Panc1 (cell line): Measurements from ENCODE around the gene INKA1. TPM values are rescaled to one million over a fixed set of nuclear protein-coding genes. Genes with fewer than 3 reads are reported as not detected.

Source experiments
- ATAC-seq: fragments of 200-7000 bp; cut with Tn5 transposase; 2 replicates; pipeline ENCODE4 v1.9.1; 2020; ENCODE audit warnings: mild to moderate bottlenecking, moderate library complexity
- BruUV-seq: library from RNA; stranded (reverse); fragments of 400-500 nt; replicated peaks from 2 replicates; lab custom pipeline; 2021; lab: Mats Ljungman, UMichigan
- CTCF ChIA-PET: fragments of 300-600 bp; sonication (Branson Sonifier 250); formaldehyde crosslinking; loops from one replicate; lab custom pipeline; 2022; ENCODE audit warnings: antibody characterized with exemption; lab: Charles Lee
- POLR2A ChIA-PET: fragments of 300-600 bp; sonication (Branson Sonifier 250); formaldehyde crosslinking; loops from one replicate; lab custom pipeline; 2022; ENCODE audit warnings: antibody characterized with exemption; lab: Charles Lee
- DNase-seq: peaks from one replicate; pipeline ENCODE4 v3.0.0-alpha.2; 2010; ENCODE audit warnings: low read depth, low spot score
- H3K27ac ChIP-seq: 2 replicates; pipeline ENCODE4 v1.5.1; 2011; ENCODE audit warnings: mild to moderate bottlenecking, low read length, inconsistent platforms
- H3K27me3 ChIP-seq: fragments of 200-500 bp; sonication (Bioruptor generic); 2 replicates; pipeline ENCODE4 v1.6.0; 2014; ENCODE audit warnings: low read length, inconsistent platforms; ENCODE audit not compliant: control insufficient read depth, insufficient read depth
- H3K36me3 ChIP-seq: fragments of 200-500 bp; sonication (Bioruptor generic); 2 replicates; pipeline ENCODE4 v1.5.1; 2014; ENCODE audit warnings: inconsistent platforms, mild to moderate bottlenecking, low read length, moderate library complexity; ENCODE audit not compliant: control insufficient read depth, insufficient read depth
- H3K4me1 ChIP-seq: 2 replicates; pipeline ENCODE4 v1.5.1; 2011; ENCODE audit warnings: inconsistent platforms, mild to moderate bottlenecking, low read length, moderate library complexity; ENCODE audit not compliant: control insufficient read depth, insufficient read depth
- H3K4me3 ChIP-seq, 2 experiments: 2 replicates each; pipeline ENCODE4 v1.5.1; 2011 to 2012; ENCODE audit warnings: low read depth in 2 of 2, low read length in 2 of 2, mild to moderate bottlenecking in 2 of 2, inconsistent platforms in 1 of 2, moderate library complexity in 1 of 2
- H3K9me3 ChIP-seq: fragments of 200-500 bp; sonication (Bioruptor generic); 2 replicates; pipeline ENCODE4 v1.5.1; 2014; ENCODE audit warnings: low read depth, mild to moderate bottlenecking, inconsistent platforms, low read length, moderate library complexity; ENCODE audit not compliant: control insufficient read depth, insufficient read depth
- CTCF ChIP-seq: fragments of 450-650 bp; IDR thresholded peaks from 2 replicates; pipeline ENCODE4 v1.5.1; 2017; ENCODE audit warnings: mild to moderate bottlenecking
- POLR2AphosphoS5 ChIP-seq: IDR thresholded peaks from 2 replicates; pipeline ENCODE4 v1.6.1; 2012; ENCODE audit warnings: mild to moderate bottlenecking, low read depth, low read length, moderate library complexity
- REST ChIP-seq, 2 experiments: IDR thresholded peaks; 2 replicates each; pipeline ENCODE4 v1.6.1; 2011 to 2012; ENCODE audit warnings: low read depth in 2 of 2, control low read depth in 1 of 2, low read length in 1 of 2, mild to moderate bottlenecking in 1 of 2, moderate library complexity in 1 of 2; ENCODE audit not compliant: insufficient read depth in 1 of 2
- SIN3A ChIP-seq: IDR thresholded peaks from 2 replicates; pipeline ENCODE4 v1.6.1; 2012; ENCODE audit warnings: low read depth, mild to moderate bottlenecking, low read length, moderate library complexity, borderline replicate concordance; ENCODE audit not compliant: insufficient read depth
- TCF7L2 ChIP-seq: IDR thresholded peaks from 2 replicates; pipeline ENCODE4 v1.6.1; 2011; ENCODE audit warnings: mild to moderate bottlenecking, low read depth, low read length, inconsistent platforms
- in situ Hi-C: cut with HindIII; loops from 2 replicates; pipeline ENCODE4 v1.10.0; 2016; ENCODE audit warnings: low sequenced_read_pairs, low pct_unique_long_range_greater_than_20kb
- intact Hi-C: fragments of 100-400 bp; cut with micrococcal nuclease; formaldehyde crosslinking; loops from one replicate; pipeline ENCODE4 v1.10.0; 2022; ENCODE audit not compliant: unreplicated experiment
- total RNA-seq: library from RNA; stranded (reverse); gene quantifications from one replicate; pipeline ENCODE4 v1.2.1, GENCODE V29; 2021; ENCODE audit not compliant: unreplicated experiment

INKA1 gene
- total RNA-seq, 1 experiment from 2014 or later: 2.2 TPM

GRCh38 chr3:49763981-49764380 is 39.1 kb upstream of the INKA1 start:
- CTCF ChIA-PET: no interaction called here
- Histone ChIP-seq H3K4me1 (no peaks in the 10 kb centered on the region), H3K4me3 (no peak overlapping the region), H3K36me3 (no peaks in the 10 kb centered on the region), H3K27me3 (no peaks in the 10 kb centered on the region), H3K9me3 (no peaks in the 10 kb centered on the region), H3K27ac (no peak overlapping the region)
- DNase-seq (no peak), ATAC-seq (no peak)
- in situ Hi-C loops (no loop called here), intact Hi-C loops (no loop called here)
- TF ChIP-seq CTCF: no peak
- no peak for TF ChIP-seq REST (IDR thresholded peaks at IDR 0.05; ENCODE audit: insufficient read depth in 1 of 2, low read depth in 2 of 2, low read length in 1 of 2)
- TF ChIP-seq SIN3A: no peak
- no peak for TF ChIP-seq POLR2AphosphoS5
- TF ChIP-seq TCF7L2: no peak
- BruUV-seq: no TSS peak
- POLR2A ChIA-PET: no interaction called here

GRCh38 chr3:49769286-49769915 is 33.7 kb upstream of the INKA1 start:
- DNase-seq: no peak

More at GRCh38 chr3:49769286-49769915, 33.7 kb upstream of the INKA1 start:
- ChIA-PET POLR2A (no interaction called here), CTCF (interaction anchor here (0.6 kb wide), 1 partner anchor 98 kb away, joined by 4 read pairs; no protein-coding TSS in a partner anchor)
- BruUV-seq: TSS peak; percentile 36
- TF ChIP-seq SIN3A (no peak), REST (IDR thresholded peaks at IDR 0.05; ENCODE audit: insufficient read depth in 1 of 2, low read depth in 2 of 2, low read length in 1 of 2) (no peak), CTCF (no peak), TCF7L2 (no peak), POLR2AphosphoS5 (no peak)
- Histone ChIP-seq H3K36me3 (no peaks in the 10 kb centered on the region), H3K27ac (no peak overlapping the region), H3K9me3 (no peaks in the 10 kb centered on the region), H3K4me3 (no peak overlapping the region), H3K4me1 (no peaks in the 10 kb centered on the region; the same call in 1 of the 2 replicates), H3K27me3 (no peaks in the 10 kb centered on the region)
- ATAC-seq: peak; percentile 48; the same call in 1 of the 2 replicates
- in situ Hi-C loops: no loop called here
- intact Hi-C loops: no loop called here
